HUES6 (cell line): ENCODE data around the gene TESK1.

Experiments
- H3K27ac ChIP-seq: 2 replicates; pipeline ENCODE4 v1.7.0; 2013; ENCODE audit warnings: low read depth, mild to moderate bottlenecking, low read length, inconsistent platforms
- H3K27me3 ChIP-seq: 2 replicates; pipeline ENCODE4 v1.6.1; 2013; ENCODE audit warnings: low read length; ENCODE audit not compliant: control insufficient read depth, insufficient read depth
- H3K36me3 ChIP-seq: 2 replicates; pipeline ENCODE4 v1.6.1; 2013; ENCODE audit warnings: low read length; ENCODE audit not compliant: control insufficient read depth, insufficient read depth
- H3K4me1 ChIP-seq: 2 replicates; pipeline ENCODE4 v1.6.1; 2013; ENCODE audit warnings: low read length; ENCODE audit not compliant: control insufficient read depth, insufficient read depth
- H3K4me3 ChIP-seq: 2 replicates; pipeline ENCODE4 v1.5.1; 2013; ENCODE audit warnings: low read depth, low read length
- H3K9ac ChIP-seq: one replicate; pipeline ENCODE4 v1.6.1; 2013; ENCODE audit warnings: mild to moderate bottlenecking, low read length
- H3K9me3 ChIP-seq: 2 replicates; pipeline ENCODE4 v1.6.1; 2013; ENCODE audit warnings: low read depth, low read length; ENCODE audit not compliant: control insufficient read depth, insufficient read depth

The TESK1 gene

DNA sequence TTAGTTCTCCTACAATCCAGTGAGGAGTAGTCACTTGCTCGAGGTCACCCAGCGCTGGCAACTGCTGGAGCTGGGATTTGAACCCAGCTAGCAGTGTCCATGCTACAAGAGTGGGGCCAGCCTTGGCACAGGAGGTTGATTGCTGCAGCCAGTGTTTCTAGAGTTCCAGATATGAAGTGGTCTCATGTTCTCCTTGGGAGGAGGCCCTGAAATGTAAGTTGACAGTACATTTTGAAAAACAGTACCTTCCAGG, 53.8 kb downstream of the TESK1 start:
- Histone ChIP-seq H3K27ac (no peak overlapping the region), H3K4me3 (peak overlapping the region; percentile 89), H3K36me3 (peaks cover 31% of the 10 kb centered on the region), H3K4me1 (peaks cover 7% of the 10 kb centered on the region; the same call in 1 of the 2 replicates), H3K9me3 (no peaks in the 10 kb centered on the region), H3K27me3 (0 out of 2 replicates have a peak, but pooled peaks cover 9% of the 10 kb centered on the region), H3K9ac (peak overlapping the region; percentile 93)

DNA sequence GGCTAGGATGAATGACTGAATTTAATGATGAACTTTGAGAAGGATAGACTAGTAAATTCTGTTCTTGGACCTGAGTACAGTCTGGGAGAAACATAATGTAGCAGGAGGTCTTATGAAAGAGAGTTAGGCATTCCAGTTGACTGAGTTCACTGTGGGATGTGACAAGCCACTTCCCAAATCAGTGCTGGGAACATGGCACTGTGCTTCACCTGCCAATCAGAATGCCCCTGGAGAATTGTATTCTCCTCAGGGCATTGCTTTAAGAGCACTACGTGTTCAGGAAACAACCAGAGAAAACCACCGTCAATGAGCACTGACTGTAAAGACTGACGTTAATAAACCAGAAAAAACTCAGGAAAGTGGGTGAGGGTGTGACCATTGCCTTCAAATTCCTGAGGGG, 54.3 kb downstream of the TESK1 start:
- Histone ChIP-seq H3K4me3 (peak overlapping the region; percentile 89), H3K9me3 (no peaks in the 10 kb centered on the region), H3K36me3 (peaks cover 31% of the 10 kb centered on the region), H3K27me3 (0 out of 2 replicates have a peak, but pooled peaks cover 9% of the 10 kb centered on the region), H3K27ac (no peak overlapping the region), H3K4me1 (peaks cover 7% of the 10 kb centered on the region; the same call in 1 of the 2 replicates), H3K9ac (no peak overlapping the region)
